Uterus (tissue), 4 donors: ENCODE measurements around the gene TMF1. TPM values are rescaled to one million over a fixed set of nuclear protein-coding genes. Genes with fewer than 3 reads are reported as not detected.

ENCODE experiments used
- DNase-seq, 2 donors: peaks; one replicate each; pipeline ENCODE4 v3.0.0-alpha.2; 2019 to 2020
- H3K27ac ChIP-seq, 2 donors: fragments of 200-600 bp; sonication (generic); 1 replicate in 1 of 2; 2 replicates in 1 of 2; pipeline ENCODE4 v1.5.1; 2016 to 2018
- H3K27me3 ChIP-seq, 2 donors: fragments of 200-600 bp; sonication (generic); one replicate each; pipeline ENCODE4 v1.5.1; 2018 to 2019; ENCODE audit warnings: control low read depth in 1 of 2
- H3K36me3 ChIP-seq, 2 donors: fragments of 200-600 bp; sonication (generic); one replicate each; pipeline ENCODE4 v1.5.1; 2019; ENCODE audit warnings: control low read depth in 1 of 2
- H3K4me1 ChIP-seq, 2 donors: fragments of 200-600 bp; sonication (generic); one replicate each; pipeline ENCODE4 v1.5.1; 2018 to 2019; ENCODE audit warnings: control low read depth in 1 of 2
- H3K4me3 ChIP-seq, 2 donors: fragments of 200-600 bp; sonication (generic); 1 replicate in 1 of 2; 2 replicates in 1 of 2; pipeline ENCODE4 v1.5.1; 2018 to 2019; ENCODE audit warnings: mild to moderate bottlenecking in 1 of 2
- H3K9me3 ChIP-seq, 2 donors: fragments of 200-600 bp; sonication (generic); one replicate each; pipeline ENCODE4 v1.5.1; 2019; ENCODE audit warnings: control low read depth in 1 of 2
- CTCF ChIP-seq, 4 experiments: fragments of 200-600 bp in 2 of 4; fragments of 450-650 bp in 2 of 4; sonication (generic) in 2 of 4; IDR thresholded peaks; one replicate each; pipeline ENCODE4 v1.5.1; 2016 to 2019; ENCODE audit warnings: antibody characterized with exemption in 4 of 4, mild to moderate bottlenecking in 2 of 4, moderate library complexity in 1 of 4
- POLR2A ChIP-seq, 2 donors: fragments of 450-650 bp; IDR thresholded peaks; one replicate each; pipeline ENCODE4 v1.6.1; 2016; ENCODE audit warnings: antibody characterized with exemption in 2 of 2, mild to moderate bottlenecking in 1 of 2, moderate library complexity in 1 of 2
- intact Hi-C: fragments of 100-400 bp; cut with DNase I; formaldehyde crosslinking; loops from one replicate; pipeline ENCODE4 v1.15.1; 2023; ENCODE audit warnings: low total_unique reads
- total RNA-seq, 4 donors: library from RNA; depleted of rRNA in 3 of 4; stranded (reverse); fragments of >200 nt in 3 of 4; gene quantifications; one replicate each; pipeline versions ENCODE4 v1.1.0 to v1.2.4, GENCODE V29; 2014 to 2023
- donor health status: DM: yes; HTN: yes; CAD: no.

Gene TMF1
- total RNA-seq, 4 donors from 2014 or later = 24.1 to 69.3 (median 44.9) TPM

GRCh38 chr3:69082805-69083204, 30.7 kb upstream of the TMF1 start:
- no peak for DNase-seq
- H3K27ac ChIP-seq = peak overlapping the region in 1 of 2 donors; percentile 92
- H3K27me3 ChIP-seq = no peaks in the 10 kb centered on the region
- H3K4me3 ChIP-seq = no peak overlapping the region
- intact Hi-C loops = no loop called here
- TF ChIP-seq POLR2A (IDR thresholded peaks at IDR 0.05) (no peak), CTCF (IDR thresholded peaks at IDR 0.05) (no peak)
- peaks cover 9% of the 10 kb centered on the region in 2 donors for H3K4me1 ChIP-seq
- no peaks in the 10 kb centered on the region for H3K36me3 ChIP-seq
- no peaks in the 10 kb centered on the region for H3K9me3 ChIP-seq

DNA sequence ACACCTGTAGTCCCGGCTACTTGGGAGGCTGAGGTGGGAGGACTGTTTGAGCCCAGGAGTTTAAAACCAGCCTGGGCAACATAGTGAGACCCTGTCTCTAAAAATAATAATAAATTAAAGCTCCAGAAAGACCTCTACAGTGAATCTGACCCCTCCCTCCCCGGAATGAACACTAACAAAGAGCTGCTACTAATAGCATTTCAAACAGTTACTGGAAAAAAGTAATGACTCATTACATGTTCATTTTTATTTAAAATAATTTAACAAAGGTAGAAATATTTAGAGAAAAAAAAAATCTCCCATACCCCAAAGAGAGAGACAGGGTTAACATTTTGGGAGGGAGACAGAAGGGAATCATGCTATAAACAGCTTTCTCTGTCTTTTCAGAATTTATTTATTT, 30.2 kb upstream of the TMF1 start:
- peak overlapping the region in 1 of 2 donors; percentile 92 for H3K27ac ChIP-seq
- H3K27me3 ChIP-seq = no peaks in the 10 kb centered on the region
- H3K4me1 ChIP-seq = peaks cover 5 to 11% of the 10 kb centered on the region in 2 donors
- DNase-seq = no peak
- TF ChIP-seq POLR2A (IDR thresholded peaks at IDR 0.05) (no peak), CTCF (IDR thresholded peaks at IDR 0.05) (no peak)
- no peaks in the 10 kb centered on the region for H3K9me3 ChIP-seq
- no peaks in the 10 kb centered on the region for H3K36me3 ChIP-seq
- intact Hi-C loops = no loop called here
- H3K4me3 ChIP-seq = no peak overlapping the region

DNA sequence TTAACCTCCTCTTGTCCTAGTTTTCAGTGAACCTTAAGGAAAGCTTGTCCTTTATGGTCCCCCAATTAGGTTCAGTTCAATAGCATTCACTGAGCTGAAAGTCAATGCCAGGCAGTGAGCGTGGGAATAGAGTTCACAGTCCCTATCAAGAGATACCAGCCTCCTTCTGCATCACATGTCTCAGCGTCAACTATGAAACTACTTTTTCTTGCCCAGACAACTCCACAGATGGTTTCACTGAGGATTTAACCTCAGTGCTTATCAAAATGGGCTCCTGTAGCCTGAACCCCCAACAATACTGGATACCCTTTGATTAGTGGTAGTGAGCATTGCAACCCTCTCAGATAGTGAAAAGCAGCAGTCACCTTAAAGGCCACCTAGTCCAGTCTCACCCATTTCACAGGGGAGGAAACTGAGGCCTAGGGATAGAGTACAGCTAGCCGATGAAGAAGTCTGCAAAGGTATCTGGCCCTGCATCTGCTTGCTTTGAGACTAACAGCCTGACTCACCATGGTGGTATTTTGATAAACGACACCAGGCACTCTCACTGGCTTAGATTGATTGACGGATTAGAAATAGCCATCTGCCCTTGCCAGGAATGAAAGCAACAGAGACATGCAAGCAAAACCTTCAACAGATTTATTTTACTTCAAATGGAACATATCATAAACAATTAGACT, 29.6 kb upstream of the TMF1 start:
- H3K36me3 ChIP-seq = no peaks in the 10 kb centered on the region
- no peak overlapping the region for H3K27ac ChIP-seq
- H3K4me3 ChIP-seq = no peak overlapping the region
- peaks cover 3 to 4% of the 10 kb centered on the region in 2 donors for H3K4me1 ChIP-seq
- TF ChIP-seq CTCF (IDR thresholded peaks at IDR 0.05) = no peak
- no peak for TF ChIP-seq POLR2A (IDR thresholded peaks at IDR 0.05)
- intact Hi-C loops = no loop called here
- H3K27me3 ChIP-seq = no peaks in the 10 kb centered on the region
- no peaks in the 10 kb centered on the region for H3K9me3 ChIP-seq
- no peak for DNase-seq

DNA sequence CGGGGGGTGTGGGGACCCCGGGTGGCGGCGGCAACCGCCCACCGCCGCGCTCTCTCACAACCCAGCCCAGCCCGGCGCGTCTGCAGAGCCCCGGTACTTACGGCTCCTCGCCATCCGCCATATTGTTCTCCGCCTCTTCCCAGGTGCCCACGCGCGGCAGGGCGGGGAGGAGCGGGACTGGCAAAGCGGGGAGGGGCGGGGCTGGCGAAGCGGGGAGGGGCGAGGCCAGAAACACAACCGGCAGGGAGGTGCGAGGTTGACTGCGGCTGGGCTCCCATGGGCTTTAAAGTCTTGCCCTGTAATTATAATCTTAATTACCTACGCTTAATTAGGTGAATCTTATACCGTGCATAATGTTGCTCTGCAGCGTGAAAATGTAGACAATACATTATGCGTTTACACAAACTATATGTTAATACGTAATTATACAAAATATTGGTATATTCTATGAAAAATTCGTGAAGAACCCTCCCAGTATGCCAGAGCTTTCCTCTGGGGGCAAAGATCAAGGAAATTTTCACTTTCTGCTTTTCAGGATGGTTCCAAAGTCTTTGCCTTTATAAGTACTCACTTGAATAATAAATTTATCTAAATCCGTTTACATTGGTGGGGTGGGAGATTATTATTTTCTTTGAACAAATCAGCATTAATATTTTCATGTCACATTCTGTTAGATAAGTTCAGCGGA, 28.2 kb upstream of the TMF1 start, which contains the start of gene UBA3:
TSS of gene UBA3 (minus strand) at position 133 of the 688 bp plus-strand sequence. CDS start at position 121, 12 bp downstream.
- no peaks in the 10 kb centered on the region for H3K36me3 ChIP-seq
- H3K27ac ChIP-seq = peak within 1 kb of the TSS; percentile 81 to 86
- H3K27me3 ChIP-seq = no peaks in the 10 kb centered on the region
- intact Hi-C loops = no loop called here
- H3K9me3 ChIP-seq = no peaks in the 10 kb centered on the region
- peaks cover 3 to 4% of the 10 kb centered on the region in 2 donors for H3K4me1 ChIP-seq
- TF ChIP-seq CTCF (IDR thresholded peaks at IDR 0.05) (no peak), POLR2A (IDR thresholded peaks at IDR 0.05) (peak; percentile 41)
- peak; percentile 88 to 89 for DNase-seq
- H3K4me3 ChIP-seq = peak within 1 kb of the TSS; percentile 68 to 94
